SK-N-MC (cell line): ENCODE data around the gene C1D.

Experiments
- EZH2 ChIP-seq: fragments of 200-600 bp; sonication (generic); IDR thresholded peaks from one replicate; pipeline ENCODE4 v1.6.1; 2017; ENCODE audit warnings: antibody characterized with exemption
- POLR2AphosphoS5 ChIP-seq: IDR thresholded peaks from 2 replicates; pipeline ENCODE4 v1.6.1; 2012; ENCODE audit warnings: mild to moderate bottlenecking, low read depth, low read length, borderline replicate concordance

DNA sequence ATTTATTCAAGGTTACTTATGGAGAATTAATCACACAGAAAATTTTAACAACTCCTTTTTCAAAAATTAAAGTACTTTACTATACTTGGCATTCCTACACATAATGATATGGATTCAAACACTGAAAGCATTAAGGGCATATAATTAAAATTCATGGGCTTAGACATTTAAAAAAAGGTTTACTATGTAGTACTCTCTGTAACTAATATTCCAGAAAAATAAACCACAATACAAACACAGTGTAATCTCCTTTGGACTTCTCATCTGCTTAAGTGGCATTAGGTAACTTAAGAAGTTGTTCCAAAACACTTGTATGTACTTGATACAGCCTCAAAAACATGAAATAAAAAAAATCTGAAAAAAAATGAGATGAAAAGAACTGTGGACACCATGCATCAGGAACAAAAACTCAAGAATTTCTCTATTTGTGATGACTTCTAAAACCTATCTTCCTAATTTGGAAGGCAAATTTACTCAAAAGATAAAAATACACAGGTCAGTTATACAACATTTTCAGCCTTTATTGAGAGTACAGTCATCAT, 21.0 kb downstream of the C1D start:
- TF ChIP-seq POLR2AphosphoS5 (no peak), EZH2 (no peak)
